Adrenal gland (tissue), 12 donors: ENCODE measurements around the gene PACSIN2. TPM values are rescaled to one million over a fixed set of nuclear protein-coding genes. Genes with fewer than 3 reads are reported as not detected.

Experiments used
- DNase-seq, 7 donors: peaks; one replicate each; pipeline ENCODE4 v3.0.0-alpha.2; 2019 to 2020
- H3K27ac ChIP-seq, 5 donors: fragments of 200-600 bp; sonication (generic) in 4 of 5; 1 replicate in 3 of 5; 2 replicates in 2 of 5; pipeline versions ENCODE4 v1.5.1 to v1.8.0; 2016 to 2020; ENCODE audit warnings: mild to moderate bottlenecking in 1 of 5
- H3K27me3 ChIP-seq: fragments of 200-600 bp; 2 replicates; pipeline ENCODE4 v1.8.0; 2021
- H3K36me3 ChIP-seq, 2 donors: fragments of 200-600 bp; replicated peaks in 1 of 2; 1 replicate in 1 of 2; 2 replicates in 1 of 2; pipeline versions ENCODE4 v1.5.1 to v1.8.0; 2018 to 2022
- H3K4me1 ChIP-seq, 2 donors: fragments of 200-600 bp; replicated peaks in 1 of 2; 1 replicate in 1 of 2; 2 replicates in 1 of 2; pipeline versions ENCODE4 v1.5.1 to v1.8.0; 2018 to 2021
- H3K4me3 ChIP-seq, 4 donors: fragments of 200-600 bp; sonication (generic) in 3 of 4; one replicate each; pipeline ENCODE4 v1.5.1; 2016 to 2018
- H3K9me3 ChIP-seq, 3 donors: fragments of 200-600 bp; sonication (generic) in 1 of 3; replicated peaks in 1 of 3; 1 replicate in 2 of 3; 2 replicates in 1 of 3; pipeline versions ENCODE4 v1.5.1 to v1.8.0; 2016 to 2021
- POLR2A ChIP-seq, 2 donors: fragments of 450-650 bp; IDR thresholded peaks; one replicate each; pipeline ENCODE4 v1.6.1; 2017; ENCODE audit warnings: antibody characterized with exemption in 2 of 2, mild to moderate bottlenecking in 2 of 2, moderate library complexity in 1 of 2
- WGBS, 4 donors: extraction: QIAGEN DNeasy Blood & Tissue Kit in 2 of 4; methylation state at CpG; one replicate each; pipeline versions ENCODE4 v1.1.5 to v1.1.7; 2013 to 2017; 5-methylcytosine and 5-hydroxymethylcytosine counted together
- intact Hi-C, 2 donors: fragments of 100-400 bp; cut with DNase I; formaldehyde crosslinking; loops; one replicate each; pipeline versions ENCODE4 v1.14.1 to v1.15.0; 2022 to 2023
- polyA plus RNA-seq, 3 donors: library from polyadenylated mRNA; stranded (reverse); fragments of 200-250 nt in 2 of 3; fragments of 350-450 nt in 1 of 3; fragmentation: Illumina TruSeq in 1 of 3; extraction: RNeasy Lipid Tissue Mini Kit (QIAGEN cat#74804) in 1 of 3; gene quantifications; one replicate each; pipeline ENCODE4 v1.2.3, GENCODE V29; 2013 to 2014
- total RNA-seq, 9 donors: library from RNA; depleted of rRNA in 4 of 9; stranded (reverse); fragments of >200 nt in 4 of 9; fragments of 120-200 nt in 1 of 9; fragmentation: NEBNext Ultra II Directional in 1 of 9; extraction: Animal tissue kit (Norgen Biotek cat#: 25700) in 1 of 9; gene quantifications; one replicate each; pipeline versions ENCODE4 v1.1.0 to v1.2.4, GENCODE V29; 2013 to 2023
- TF ChIP-seq, protein P1 (sequence below), 6 experiments: fragments of 450-650 bp in 4 of 6; fragments of 200-600 bp in 2 of 6; sonication (generic) in 1 of 6; IDR thresholded peaks; 1 replicate in 5 of 6; 2 replicates in 1 of 6; pipeline versions ENCODE4 v1.5.1 to v1.8.0; 2016 to 2021; ENCODE audit warnings: antibody characterized with exemption in 6 of 6, mild to moderate bottlenecking in 2 of 6, moderate library complexity in 1 of 6
- donor health status: healthy with polysubstance abuse.
- donor health status: Bipolar disorder and iron deficiency.
- donor health status: DM: yes; HTN: yes; CAD: no.
- donor health status: DM: no; HTN: no; CAD: no.
- donor health status: DM: no; HTN: no; CAD: no.
- donor health status: DM: yes; HTN: yes; CAD: no.

PACSIN2 gene
- total and polyA plus RNA-seq, 12 donors, result 29.8 to 186 (median 115) TPM

DNA sequence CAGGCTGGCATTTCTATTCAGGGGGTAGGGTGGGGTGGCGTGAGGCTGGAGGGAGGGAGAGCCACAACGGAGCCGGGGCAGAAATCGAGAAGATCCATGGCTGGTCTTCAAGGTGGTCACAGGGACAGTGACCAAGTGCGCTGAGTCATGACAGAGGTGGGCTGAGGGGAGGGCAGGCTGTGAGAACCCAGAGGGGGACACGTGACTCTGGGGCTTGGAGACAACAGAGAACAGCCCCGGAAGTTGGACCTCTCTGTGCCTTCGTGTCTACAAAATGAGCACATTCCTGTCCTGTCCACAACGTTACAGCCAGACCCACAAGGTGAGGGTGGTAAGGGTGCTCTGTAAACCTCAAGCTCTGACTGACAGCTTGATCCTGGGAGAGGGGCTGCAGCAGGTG is 122.8 kb downstream of the PACSIN2 start:
- H3K36me3 ChIP-seq, result peaks cover 0 to 22% of the 10 kb centered on the region in 2 donors
- intact Hi-C loops, result no loop called here
- H3K27ac ChIP-seq, result peak overlapping the region in 2 of 5 donors; percentile 38 to 56
- no peak for DNase-seq
- no peaks in the 10 kb centered on the region for H3K9me3 ChIP-seq
- H3K4me3 ChIP-seq, result no peak overlapping the region
- 73 to 95% (median 80%) methylated on average over 6 to 9 of the region's 9 CpGs for WGBS, 4 donors
- H3K27me3 ChIP-seq, result no peaks in the 10 kb centered on the region
- peaks cover 11 to 28% of the 10 kb centered on the region in 2 donors for H3K4me1 ChIP-seq
- TF ChIP-seq, protein P1, sequence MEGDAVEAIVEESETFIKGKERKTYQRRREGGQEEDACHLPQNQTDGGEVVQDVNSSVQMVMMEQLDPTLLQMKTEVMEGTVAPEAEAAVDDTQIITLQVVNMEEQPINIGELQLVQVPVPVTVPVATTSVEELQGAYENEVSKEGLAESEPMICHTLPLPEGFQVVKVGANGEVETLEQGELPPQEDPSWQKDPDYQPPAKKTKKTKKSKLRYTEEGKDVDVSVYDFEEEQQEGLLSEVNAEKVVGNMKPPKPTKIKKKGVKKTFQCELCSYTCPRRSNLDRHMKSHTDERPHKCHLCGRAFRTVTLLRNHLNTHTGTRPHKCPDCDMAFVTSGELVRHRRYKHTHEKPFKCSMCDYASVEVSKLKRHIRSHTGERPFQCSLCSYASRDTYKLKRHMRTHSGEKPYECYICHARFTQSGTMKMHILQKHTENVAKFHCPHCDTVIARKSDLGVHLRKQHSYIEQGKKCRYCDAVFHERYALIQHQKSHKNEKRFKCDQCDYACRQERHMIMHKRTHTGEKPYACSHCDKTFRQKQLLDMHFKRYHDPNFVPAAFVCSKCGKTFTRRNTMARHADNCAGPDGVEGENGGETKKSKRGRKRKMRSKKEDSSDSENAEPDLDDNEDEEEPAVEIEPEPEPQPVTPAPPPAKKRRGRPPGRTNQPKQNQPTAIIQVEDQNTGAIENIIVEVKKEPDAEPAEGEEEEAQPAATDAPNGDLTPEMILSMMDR (IDR thresholded peaks at IDR 0.05), result no peak
- no peak for TF ChIP-seq POLR2A (IDR thresholded peaks at IDR 0.05)

DNA sequence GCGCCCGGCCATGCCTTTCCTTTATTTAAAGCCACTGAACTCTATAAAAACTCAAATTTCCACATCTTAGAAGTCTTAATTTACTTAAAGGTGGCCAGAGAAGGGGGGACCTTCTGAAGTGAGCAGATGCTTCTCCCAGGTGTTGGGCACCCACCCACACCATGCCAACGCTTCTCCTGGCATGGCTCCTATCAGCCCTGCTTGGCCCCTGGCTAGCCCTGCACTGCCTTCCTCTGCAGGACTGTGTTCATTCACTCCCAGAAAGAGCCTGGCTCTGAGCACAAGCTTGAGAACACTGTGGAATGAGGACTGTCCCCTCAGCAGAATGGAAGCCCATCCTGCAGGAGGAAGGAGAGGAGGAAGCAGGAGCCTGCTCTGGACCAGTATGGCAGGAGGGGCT is 123.3 kb downstream of the PACSIN2 start:
- no peak for DNase-seq
- Histone ChIP-seq H3K27me3 (no peaks in the 10 kb centered on the region), H3K9me3 (no peaks in the 10 kb centered on the region), H3K27ac (peak overlapping the region in 2 of 5 donors; percentile 38 to 56), H3K36me3 (peaks cover 0 to 26% of the 10 kb centered on the region in 2 donors), H3K4me3 (no peak overlapping the region), H3K4me1 (peaks cover 11 to 24% of the 10 kb centered on the region in 2 donors)
- intact Hi-C loops, result no loop called here
- 96 to 98% (median 97%) methylated on average over 2 to 3 of the region's 3 CpGs for WGBS, 4 donors
- TF ChIP-seq, protein P1 (IDR thresholded peaks at IDR 0.05), result no peak
- TF ChIP-seq POLR2A (IDR thresholded peaks at IDR 0.05), result no peak

DNA sequence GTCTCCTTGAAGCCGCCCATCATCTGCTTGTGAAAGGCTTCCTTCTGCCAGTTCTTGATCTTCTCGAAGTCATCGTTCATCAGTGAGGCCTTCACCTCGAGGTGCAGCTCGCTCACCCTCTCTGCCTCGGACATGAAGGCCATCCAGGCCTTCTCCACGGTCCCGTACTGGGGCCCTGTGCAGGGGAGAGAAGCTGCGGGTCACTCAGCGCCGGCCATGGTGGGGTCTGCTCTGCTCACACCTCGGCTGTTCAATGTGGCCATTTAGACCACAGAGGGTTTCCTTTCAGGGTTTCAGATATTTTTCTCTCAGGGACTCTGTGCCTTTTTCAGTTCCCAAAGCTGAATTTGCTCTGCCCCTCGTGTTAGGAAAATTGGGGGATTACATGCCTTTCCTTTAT is 123.9 kb downstream of the PACSIN2 start:
- Histone ChIP-seq H3K27me3 (no peaks in the 10 kb centered on the region), H3K27ac (peak overlapping the region in 1 of 5 donors; percentile 58), H3K9me3 (no peaks in the 10 kb centered on the region), H3K36me3 (peaks cover 0 to 33% of the 10 kb centered on the region in 2 donors), H3K4me3 (no peak overlapping the region), H3K4me1 (peaks cover 10 to 18% of the 10 kb centered on the region in 2 donors)
- DNase-seq, result no peak
- 66 to 84% (median 72%) methylated on average over 13 of the region's 13 CpGs for WGBS, 4 donors
- intact Hi-C loops, result no loop called here
- no peak for TF ChIP-seq POLR2A (IDR thresholded peaks at IDR 0.05)
- TF ChIP-seq, protein P1 (IDR thresholded peaks at IDR 0.05), result no peak

DNA sequence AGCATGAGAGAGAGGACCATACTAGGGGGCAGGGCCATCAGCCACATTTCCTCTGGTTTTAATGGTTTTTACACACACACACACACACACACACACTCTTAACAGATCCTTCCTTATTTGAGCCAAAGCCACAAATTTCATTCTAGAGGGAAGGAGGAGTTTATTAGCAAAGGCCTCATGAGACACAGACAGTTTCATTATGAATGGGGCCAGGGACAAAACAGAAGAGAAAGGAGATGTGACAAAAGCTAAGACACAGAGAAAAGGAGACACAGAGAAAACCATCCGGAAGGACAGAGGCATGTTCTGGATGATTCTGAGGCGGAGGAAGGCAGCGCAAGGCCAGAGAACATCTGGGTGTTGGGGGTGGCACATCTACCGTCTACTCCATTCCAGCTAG is 125.6 kb downstream of the PACSIN2 start:
- Histone ChIP-seq H3K4me1 (peaks cover 0 to 4% of the 10 kb centered on the region in 2 donors), H3K27ac (peak overlapping the region in 2 of 5 donors; percentile 58 to 67), H3K36me3 (peaks cover 0 to 48% of the 10 kb centered on the region in 2 donors), H3K27me3 (no peaks in the 10 kb centered on the region), H3K9me3 (no peaks in the 10 kb centered on the region), H3K4me3 (no peak overlapping the region)
- WGBS, 4 donors, result 66 to 81% (median 76%) methylated on average over 4 of the region's 4 CpGs
- TF ChIP-seq, protein P1 (IDR thresholded peaks at IDR 0.05), result no peak
- no peak for TF ChIP-seq POLR2A (IDR thresholded peaks at IDR 0.05)
- no peak for DNase-seq
- intact Hi-C loops, result loop anchor here in 1 of 2 donors (10.0 kb wide), 1 partner anchor 125 kb away; the partner anchor contains the start of gene PACSIN2
